Breast epithelium (tissue), 4 donors: ENCODE data around the gene GNG7. TPM values are rescaled to one million over a fixed set of nuclear protein-coding genes. Genes with fewer than 3 reads are reported as not detected.
A peak's percentile ranks its signal among the peaks of the same experiment; 100 is the strongest.

ENCODE experiments used
- DNase-seq, 2 donors: peaks; one replicate each; pipeline ENCODE4 v3.0.0-alpha.2; 2019; ENCODE audit warnings: low spot score in 2 of 2
- H3K27ac ChIP-seq, 2 donors: fragments of 200-600 bp; sonication (generic) in 1 of 2; one replicate each; pipeline ENCODE4 v1.5.1; 2016 to 2019; ENCODE audit warnings: mild to moderate bottlenecking in 1 of 2
- H3K27me3 ChIP-seq, 2 donors: fragments of 200-600 bp; sonication (generic) in 1 of 2; one replicate each; pipeline versions ENCODE4 v1.5.1 to v1.6.0; 2017 to 2019; ENCODE audit warnings: control low read depth in 1 of 2, mild to moderate bottlenecking in 1 of 2
- H3K36me3 ChIP-seq: fragments of 200-600 bp; one replicate; pipeline ENCODE4 v1.5.1; 2019
- H3K4me1 ChIP-seq, 2 donors: fragments of 200-600 bp; sonication (generic); one replicate each; pipeline ENCODE4 v1.5.1; 2016 to 2019; ENCODE audit warnings: control low read depth in 1 of 2
- H3K4me3 ChIP-seq, 3 donors: fragments of 200-600 bp; sonication (generic); 1 replicate in 2 of 3; 2 replicates in 1 of 3; pipeline ENCODE4 v1.5.1; 2016 to 2019; ENCODE audit warnings: mild to moderate bottlenecking in 3 of 3, moderate library complexity in 2 of 3
- H3K9me3 ChIP-seq, 2 donors: fragments of 200-600 bp; sonication (generic) in 1 of 2; one replicate each; pipeline ENCODE4 v1.5.1; 2016 to 2019; ENCODE audit warnings: control low read depth in 1 of 2
- CTCF ChIP-seq, 3 donors: fragments of 450-650 bp; IDR thresholded peaks; one replicate each; pipeline ENCODE4 v1.5.1; 2016 to 2017; ENCODE audit warnings: antibody characterized with exemption in 3 of 3, mild to moderate bottlenecking in 3 of 3, moderate library complexity in 3 of 3
- POLR2A ChIP-seq: fragments of 450-650 bp; IDR thresholded peaks from one replicate; pipeline ENCODE4 v1.6.1; 2016; ENCODE audit warnings: antibody characterized with exemption, mild to moderate bottlenecking, moderate library complexity
- POLR2AphosphoS5 ChIP-seq, 3 donors: sonication (generic); formaldehyde crosslinking; IDR thresholded peaks; one replicate each; pipeline ENCODE4 v1.6.1; 2017; ENCODE audit warnings: antibody characterized with exemption in 3 of 3
- intact Hi-C: fragments of 100-400 bp; cut with DNase I; formaldehyde crosslinking; loops from one replicate; pipeline ENCODE4 v1.15.1; 2023; ENCODE audit warnings: low total_unique reads
- total RNA-seq, 3 donors: library from RNA; depleted of rRNA; stranded (reverse); fragments of >200 nt; gene quantifications; one replicate each; pipeline ENCODE4 v1.1.0, GENCODE V29; 2016

The GNG7 gene
- total RNA-seq, 3 donors from 2014 or later, result 1.6 to 7.8 (median 4.3) TPM

- no peak for TF ChIP-seq POLR2AphosphoS5 (IDR thresholded peaks at IDR 0.05)
- no peak for TF ChIP-seq POLR2A
- no peak for TF ChIP-seq CTCF (IDR thresholded peaks at IDR 0.05)
- H3K36me3 ChIP-seq, result no peaks in the 10 kb centered on the region
- DNase-seq, result no peak
- H3K9me3 ChIP-seq, result no peaks in the 10 kb centered on the region
- intact Hi-C loops, result no loop called here
- peaks cover 0 to 20% of the 10 kb centered on the region in 2 donors for H3K4me1 ChIP-seq
- H3K4me3 ChIP-seq, result no peak overlapping the region
- no peaks in the 10 kb centered on the region for H3K27me3 ChIP-seq
- H3K27ac ChIP-seq, result peak overlapping the region in 1 of 2 donors; percentile 33
Observed at GRCh38 chr19:2490659-2491058, 211.8 kb downstream of the GNG7 start.

GRCh38 chr19:2488942-2489731, 213.4 kb downstream of the GNG7 start:
- peak in 1 of 2 donors; percentile 73 for DNase-seq
- TF ChIP-seq POLR2AphosphoS5 (IDR thresholded peaks at IDR 0.05) (no peak), CTCF (IDR thresholded peaks at IDR 0.05) (peak in 1 of 3 donors; percentile 7)
- Histone ChIP-seq H3K36me3 (no peaks in the 10 kb centered on the region), H3K27me3 (no peaks in the 10 kb centered on the region), H3K4me3 (peak overlapping the region; percentile 43 to 68 (median 45)), H3K9me3 (no peaks in the 10 kb centered on the region), H3K4me1 (peaks cover 0 to 20% of the 10 kb centered on the region in 2 donors), H3K27ac (peak overlapping the region in 1 of 2 donors; percentile 63)
- intact Hi-C loops, result no loop called here

GRCh38 chr19:2488405-2488941, 214.0 kb downstream of the GNG7 start:
- no peaks in the 10 kb centered on the region for H3K36me3 ChIP-seq
- TF ChIP-seq POLR2AphosphoS5 (IDR thresholded peaks at IDR 0.05), result no peak
- H3K4me1 ChIP-seq, result peaks cover 0 to 20% of the 10 kb centered on the region in 2 donors
- intact Hi-C loops, result no loop called here
- H3K9me3 ChIP-seq, result peaks cover 2 to 4% of the 10 kb centered on the region in 2 donors
- H3K27me3 ChIP-seq, result no peaks in the 10 kb centered on the region
- no peak for DNase-seq
- peak overlapping the region in 1 of 2 donors; percentile 63 for H3K27ac ChIP-seq
- peak overlapping the region; percentile 43 to 68 (median 45) for H3K4me3 ChIP-seq

- no peaks in the 10 kb centered on the region for H3K36me3 ChIP-seq
- TF ChIP-seq POLR2AphosphoS5 (IDR thresholded peaks at IDR 0.05), result no peak
- no peak for TF ChIP-seq POLR2A
- TF ChIP-seq CTCF (IDR thresholded peaks at IDR 0.05), result no peak
- H3K4me1 ChIP-seq, result peaks cover 0 to 20% of the 10 kb centered on the region in 2 donors
- intact Hi-C loops, result no loop called here
- H3K4me3 ChIP-seq, result no peak overlapping the region
- no peaks in the 10 kb centered on the region for H3K27me3 ChIP-seq
- DNase-seq, result no peak
- no peak overlapping the region for H3K27ac ChIP-seq
- H3K9me3 ChIP-seq, result peaks cover 8 to 11% of the 10 kb centered on the region in 2 donors
Observed at GRCh38 chr19:2487842-2488241, 214.7 kb downstream of the GNG7 start.

- no peaks in the 10 kb centered on the region for H3K36me3 ChIP-seq
- H3K9me3 ChIP-seq, result peaks cover 11 to 15% of the 10 kb centered on the region in 2 donors
- TF ChIP-seq POLR2A (no peak), POLR2AphosphoS5 (IDR thresholded peaks at IDR 0.05) (no peak), CTCF (IDR thresholded peaks at IDR 0.05) (no peak)
- intact Hi-C loops, result no loop called here
- H3K4me1 ChIP-seq, result peaks cover 0 to 20% of the 10 kb centered on the region in 2 donors
- H3K27ac ChIP-seq, result no peak overlapping the region
- H3K4me3 ChIP-seq, result no peak overlapping the region
- H3K27me3 ChIP-seq, result no peaks in the 10 kb centered on the region
- DNase-seq, result no peak
Observed at GRCh38 chr19:2487090-2487489, 215.4 kb downstream of the GNG7 start.
